GM15510 (cell line): ENCODE data around the gene ZC2HC1B.

ENCODE experiments used
- POLR2A ChIP-seq: IDR thresholded peaks from 3 replicates; pipeline ENCODE4 v1.6.1; 2011; ENCODE audit warnings: borderline replicate concordance; ENCODE audit not compliant: insufficient read length; ENCODE audit errors: extremely low read depth

The ZC2HC1B gene

DNA sequence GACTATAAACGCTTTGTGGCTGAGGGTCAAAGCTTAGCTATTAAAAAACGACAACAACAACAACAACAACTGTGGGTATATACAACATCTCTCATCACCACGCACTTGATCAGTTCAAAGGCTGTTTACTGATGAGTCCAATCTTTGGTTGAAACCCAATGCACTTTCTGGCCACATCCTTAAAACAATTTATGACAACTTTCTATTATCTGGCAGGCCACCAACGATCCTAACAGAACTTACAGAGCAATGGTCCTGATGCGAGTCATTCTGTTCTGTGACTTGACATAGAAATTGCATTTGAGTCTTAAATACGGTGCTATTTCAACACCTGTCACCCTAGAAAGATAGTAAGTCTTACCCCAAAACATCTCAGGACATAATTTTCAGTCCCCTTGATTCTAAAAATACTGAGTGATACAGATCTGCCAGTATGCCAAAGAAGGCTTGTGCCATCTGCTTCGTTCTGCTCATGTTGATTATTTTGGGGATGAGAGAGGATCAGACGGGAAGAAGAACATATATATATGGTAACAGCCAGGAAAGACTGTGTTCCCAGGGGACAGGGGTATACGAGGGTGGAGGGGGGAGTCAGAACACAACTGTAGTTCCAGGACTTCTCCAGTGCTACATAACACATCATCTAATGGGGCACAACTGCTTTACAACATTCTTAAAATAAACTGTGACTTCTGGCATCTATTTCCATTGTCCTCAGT is 87.9 kb downstream of the ZC2HC1B start:
- no peak for TF ChIP-seq POLR2A

DNA sequence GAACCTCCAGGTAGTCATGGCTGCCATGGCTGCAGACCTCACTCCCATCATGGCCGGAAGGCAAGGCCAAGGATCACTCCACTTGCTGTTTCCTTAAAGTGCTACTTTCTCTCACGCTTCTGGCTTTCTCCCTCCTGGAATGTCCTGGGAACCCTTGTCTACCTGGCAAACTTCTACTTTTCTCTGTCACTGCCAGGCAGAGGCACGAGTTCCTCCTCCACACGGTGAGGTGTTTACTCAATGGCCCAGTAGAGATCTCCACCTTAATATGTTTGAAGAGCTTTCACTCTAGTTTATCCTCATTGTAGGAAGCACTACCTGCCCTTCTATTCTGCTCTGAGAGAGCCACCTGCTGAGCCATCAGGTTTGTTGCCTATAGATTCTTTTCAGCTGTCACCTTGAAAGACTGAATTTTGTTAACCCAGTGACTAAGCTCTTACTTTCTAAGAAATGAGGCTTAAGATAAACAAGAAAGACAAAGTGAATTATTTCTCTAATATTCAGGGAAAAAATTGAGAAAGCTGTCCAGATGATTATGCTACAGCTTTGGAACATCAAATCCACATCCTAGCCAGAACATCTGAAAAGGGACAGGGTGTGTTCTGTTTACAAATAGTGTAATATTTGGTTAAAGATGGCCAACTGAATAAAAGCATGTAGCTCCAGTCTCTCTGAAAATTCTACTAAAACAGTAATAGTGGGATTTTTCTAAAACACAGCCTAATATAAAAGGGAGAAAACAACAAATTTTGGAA is 88.8 kb downstream of the ZC2HC1B start:
- no peak for TF ChIP-seq POLR2A

DNA sequence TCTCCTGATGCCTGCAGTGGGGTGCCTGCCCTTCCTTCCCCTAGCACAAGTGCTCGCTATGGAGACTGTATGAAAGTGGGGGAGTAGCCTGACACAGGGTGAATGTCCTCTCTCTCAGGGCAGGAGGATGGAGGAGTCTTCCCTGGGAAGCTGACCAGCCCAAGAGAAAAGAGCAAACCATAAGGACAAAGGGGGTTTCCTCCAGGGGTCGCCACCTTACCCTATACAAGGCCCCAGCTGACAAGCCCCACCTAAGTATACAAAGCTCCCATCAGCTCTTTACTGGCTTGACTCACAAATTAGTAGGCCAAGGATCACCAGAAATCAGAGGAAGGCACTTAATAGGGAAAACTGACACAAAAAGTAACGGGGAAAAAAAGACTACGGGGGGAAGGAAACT is 89.6 kb downstream of the ZC2HC1B start:
- no peak for TF ChIP-seq POLR2A

DNA sequence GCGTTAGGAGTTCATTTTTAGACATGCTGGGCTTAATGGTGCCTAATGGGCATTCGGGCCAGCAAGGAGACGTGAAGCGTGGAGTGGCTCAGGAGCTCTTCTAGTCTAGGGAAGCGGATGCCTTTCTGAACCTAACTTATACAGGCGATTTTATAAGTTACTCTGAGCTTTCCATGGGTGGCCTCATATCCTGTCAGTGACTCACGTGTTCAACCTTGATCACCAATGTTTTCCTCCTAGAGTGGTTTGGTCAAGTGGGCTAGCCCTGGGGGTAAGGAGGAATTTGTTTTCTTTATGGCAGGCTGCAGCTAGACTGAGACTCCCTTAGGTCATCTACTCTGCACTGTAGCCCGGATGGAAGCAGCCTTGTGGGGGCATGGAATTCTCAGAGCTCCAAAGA is 91.7 kb downstream of the ZC2HC1B start:
- TF ChIP-seq POLR2A: no peak

DNA sequence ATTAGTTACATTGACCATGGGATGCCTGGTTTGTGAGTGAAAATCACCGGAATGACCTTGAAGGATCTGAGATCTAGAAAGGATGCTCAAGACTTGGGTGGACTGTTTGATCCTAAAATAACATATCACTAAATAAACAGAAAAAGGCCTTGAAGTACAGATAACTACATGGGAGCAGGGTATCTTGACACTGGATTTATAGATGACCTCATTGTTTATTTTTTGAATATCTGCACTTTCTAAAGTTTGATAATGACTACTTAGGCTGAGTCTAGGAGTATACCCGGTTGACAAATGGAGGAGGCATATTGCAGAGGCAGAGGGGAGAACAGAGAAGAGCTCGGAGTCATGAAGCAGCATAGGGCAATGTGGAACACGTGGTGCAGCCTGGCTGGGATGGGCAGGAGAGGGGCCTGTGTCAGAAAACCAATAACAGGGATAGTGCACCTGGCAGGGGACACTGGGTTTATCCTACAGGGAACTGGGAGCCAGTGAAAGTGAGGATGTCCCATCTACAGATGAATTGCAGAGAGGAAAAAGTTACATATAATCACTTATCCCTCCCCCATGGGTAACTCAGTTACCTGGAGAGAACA is 93.5 kb downstream of the ZC2HC1B start:
- no peak for TF ChIP-seq POLR2A

DNA sequence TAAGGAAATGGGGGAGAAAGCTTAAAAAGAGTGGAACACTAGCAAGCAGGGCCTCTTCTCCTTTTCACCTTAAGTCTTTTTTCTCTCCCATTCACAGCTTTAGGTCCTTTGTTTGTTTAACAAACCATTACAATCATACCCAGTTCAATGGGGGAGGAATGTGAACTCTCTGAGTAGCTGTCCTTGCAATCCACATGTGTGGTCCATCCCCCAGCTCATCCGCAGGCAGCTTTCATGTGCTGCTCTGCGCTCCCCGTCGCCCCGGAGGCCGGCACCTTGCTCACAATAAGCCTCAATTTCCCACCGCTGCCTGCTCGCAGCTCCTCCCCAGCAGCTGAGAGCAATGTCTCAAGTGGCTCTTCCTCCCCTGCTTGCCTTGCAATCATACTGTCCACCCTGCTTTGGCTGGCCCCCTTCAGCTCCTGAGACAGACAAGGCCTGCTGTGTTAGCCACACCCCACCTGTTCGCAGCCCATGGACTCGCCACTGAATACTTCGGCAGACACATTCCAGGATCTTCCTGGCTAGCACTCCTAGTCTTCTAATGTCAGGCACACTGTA is 94.6 kb downstream of the ZC2HC1B start:
- no peak for TF ChIP-seq POLR2A

DNA sequence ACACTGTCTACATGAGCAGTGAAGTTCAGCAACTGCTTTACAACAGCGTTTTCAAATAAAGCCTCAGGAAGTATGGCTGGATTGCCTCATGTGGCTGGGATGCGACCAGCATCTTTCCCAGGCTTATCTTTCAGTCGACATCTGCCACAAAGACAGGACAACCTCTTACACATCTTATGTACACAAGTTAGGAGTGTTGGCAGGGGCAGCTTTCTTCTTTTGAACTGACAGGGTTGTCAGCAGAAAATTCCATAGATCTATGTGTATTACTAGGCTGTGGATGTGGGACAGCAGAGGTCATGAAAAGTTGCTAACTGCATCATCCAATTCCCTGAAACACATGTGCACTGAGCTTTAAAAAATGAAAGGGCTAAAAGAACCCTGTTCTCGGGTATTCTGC is 95.7 kb downstream of the ZC2HC1B start:
- TF ChIP-seq POLR2A: no peak

DNA sequence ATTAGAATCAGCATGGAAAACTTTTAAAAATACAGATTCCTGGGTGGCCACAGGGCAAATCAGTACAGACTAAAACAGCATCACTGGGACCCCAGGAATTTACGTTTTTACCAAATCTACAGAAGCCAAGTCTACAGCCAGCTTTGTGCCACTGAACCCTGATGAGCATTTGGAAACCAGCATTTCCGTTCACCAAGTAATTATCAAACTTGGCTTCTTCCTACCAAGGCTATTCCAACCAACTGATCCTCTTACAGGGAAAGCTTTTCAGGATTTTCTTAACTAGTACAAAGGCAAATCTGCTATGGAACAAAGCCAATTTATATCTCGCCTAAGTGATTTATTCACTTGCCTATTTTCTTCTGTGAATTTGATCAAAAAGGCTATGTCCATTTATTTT is 96.8 kb downstream of the ZC2HC1B start:
- no peak for TF ChIP-seq POLR2A

DNA sequence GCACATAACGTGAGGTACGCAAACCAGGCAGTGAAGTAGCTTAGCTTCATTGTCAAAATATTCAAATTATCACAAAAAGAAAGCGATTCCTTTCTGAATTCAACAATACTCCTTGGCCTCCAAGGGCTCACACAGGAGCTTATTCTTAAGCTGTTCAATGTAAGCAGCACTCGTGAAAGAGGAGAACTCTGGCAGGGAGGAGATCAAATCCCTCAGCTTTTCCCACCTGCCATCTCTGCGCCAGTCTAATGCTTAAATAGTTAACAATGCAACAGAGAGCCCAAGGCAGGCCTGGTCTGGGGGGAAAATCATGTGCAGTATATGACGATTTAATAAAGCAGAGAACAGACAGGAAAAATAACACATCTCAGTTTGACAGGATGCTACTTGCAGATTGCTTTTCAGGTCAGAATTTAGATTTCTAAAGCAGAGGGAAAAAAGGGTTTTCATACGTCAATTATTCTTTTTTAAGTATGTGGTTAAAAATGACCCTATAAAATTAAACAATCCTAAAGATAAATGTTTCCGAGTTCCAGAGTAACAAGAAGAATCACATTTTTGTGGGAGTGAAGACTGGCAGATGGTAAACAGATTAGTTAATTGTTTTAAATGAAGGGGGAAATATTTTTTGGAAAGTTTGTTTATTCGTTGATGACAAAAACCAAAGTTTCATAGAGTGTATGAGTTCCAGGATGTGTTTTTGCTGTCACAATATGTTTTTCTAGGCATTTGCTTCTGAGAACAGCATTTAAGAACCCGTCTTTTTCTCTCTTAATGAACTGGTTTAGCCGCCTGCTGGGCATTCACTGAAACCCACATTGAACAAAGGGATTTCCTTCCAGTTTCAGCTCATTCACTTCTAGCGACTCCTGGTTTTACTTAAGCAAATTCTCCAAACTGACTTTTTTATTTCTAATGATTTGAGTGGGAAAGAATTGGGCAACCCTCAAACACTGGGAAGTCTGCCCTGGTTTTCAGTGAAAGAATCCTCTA is 97.9 kb downstream of the ZC2HC1B start:
- TF ChIP-seq POLR2A: no peak

DNA sequence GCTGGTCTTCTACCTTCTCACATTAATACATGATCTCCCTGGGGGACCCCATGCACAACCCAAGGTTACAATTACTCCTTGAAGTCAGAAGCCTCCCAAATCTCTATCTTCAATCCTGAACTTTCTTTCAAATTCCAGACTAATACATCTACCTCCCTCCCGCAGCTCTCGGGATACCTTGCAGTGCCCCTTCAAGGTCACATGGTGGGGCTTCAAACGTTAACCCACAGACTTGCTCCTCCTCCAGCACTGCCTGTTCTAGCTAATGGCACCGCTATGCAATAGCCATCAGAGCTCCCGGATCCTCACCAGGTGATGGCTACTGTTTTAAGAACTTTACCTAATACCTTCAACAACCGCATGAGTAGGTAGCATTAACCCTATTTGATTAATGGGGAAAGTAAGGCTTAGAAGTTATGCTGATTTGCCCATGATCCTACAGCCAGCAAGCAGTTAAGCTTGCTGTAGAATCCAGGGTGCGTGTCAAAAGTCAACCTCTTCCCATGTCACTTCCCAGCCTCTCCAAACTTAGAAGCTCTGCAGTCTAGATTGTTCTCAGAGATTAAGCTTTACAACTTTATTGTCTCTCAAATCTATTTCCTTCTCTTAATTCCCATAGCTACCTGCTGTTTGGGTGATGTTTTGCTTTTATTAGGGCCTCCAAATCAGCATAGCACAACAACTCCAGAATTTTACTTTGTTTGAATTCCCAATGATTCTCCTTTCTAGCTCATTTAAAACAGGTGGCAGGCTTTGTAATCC is 99.1 kb downstream of the ZC2HC1B start:
- no peak for TF ChIP-seq POLR2A

DNA sequence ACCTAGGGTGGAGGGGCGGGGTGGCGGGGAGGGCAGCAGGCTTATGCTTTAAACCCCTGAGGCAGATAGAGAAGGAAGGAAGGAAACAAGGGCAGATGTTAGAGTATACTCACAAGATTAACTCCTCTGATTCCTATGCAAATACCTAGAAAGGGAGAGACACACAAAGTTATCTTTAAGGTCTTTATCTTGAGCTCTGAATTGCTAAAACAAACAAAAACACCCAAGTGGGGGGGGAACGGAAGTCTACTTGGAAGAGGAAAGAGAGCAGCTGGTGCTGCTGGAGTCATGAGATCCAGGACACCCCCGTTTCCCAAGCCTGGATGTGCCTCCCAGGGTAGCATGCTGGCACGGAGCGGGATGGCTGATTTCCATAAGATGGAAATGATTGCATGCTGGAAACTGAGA is 100.4 kb downstream of the ZC2HC1B start:
- no peak for TF ChIP-seq POLR2A

DNA sequence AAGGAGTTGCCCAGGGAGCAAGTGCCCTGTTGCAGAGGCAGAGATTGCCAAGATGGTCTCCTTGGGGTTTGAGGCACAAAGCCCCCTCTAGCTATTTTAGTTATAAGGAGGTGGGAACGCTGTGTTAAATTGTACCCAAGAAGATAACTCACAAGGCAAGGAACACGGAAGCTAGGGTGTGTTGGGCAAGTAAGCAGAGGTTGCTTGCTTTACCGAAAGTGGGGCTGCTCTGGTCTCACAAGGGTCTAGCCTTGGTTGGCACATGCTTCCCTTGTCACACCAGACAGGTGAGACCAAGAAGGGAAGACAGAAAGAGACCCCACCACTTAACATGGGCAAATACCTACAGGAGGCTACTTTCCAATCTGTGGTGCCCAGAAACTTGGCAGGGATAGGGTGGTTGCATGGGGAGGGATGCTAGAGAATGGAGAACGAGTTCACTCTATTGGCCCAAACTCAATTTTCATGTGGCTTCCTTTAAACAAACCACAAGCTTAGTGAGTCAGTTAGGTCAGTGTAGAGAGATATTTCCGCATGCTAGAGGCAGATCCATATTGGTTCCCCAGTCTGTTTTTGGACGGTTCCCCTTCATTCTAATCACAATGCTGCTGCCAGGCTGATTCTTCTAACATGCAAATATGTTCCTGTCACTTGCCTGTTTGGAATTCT is 101.4 kb downstream of the ZC2HC1B start:
- no peak for TF ChIP-seq POLR2A

DNA sequence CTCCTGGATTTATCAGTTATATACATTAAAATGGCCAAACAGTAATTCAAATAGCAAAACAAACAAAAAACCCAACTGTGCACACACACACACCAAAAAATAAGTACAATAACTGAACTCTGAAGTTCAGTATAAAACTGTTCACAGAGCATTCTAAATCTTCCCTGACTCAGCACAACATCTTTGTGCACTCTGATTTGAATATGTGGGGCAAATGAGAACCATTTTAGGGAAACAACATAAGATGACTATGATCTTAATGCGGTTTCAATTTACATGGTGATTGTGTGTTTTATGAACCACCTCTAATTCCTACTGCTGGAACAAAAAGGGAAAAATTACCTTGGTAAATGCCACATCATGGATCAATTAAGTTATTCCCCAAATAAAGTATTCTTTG is 102.0 kb downstream of the ZC2HC1B start:
- no peak for TF ChIP-seq POLR2A
